AG04450 (cell line): Measurements from ENCODE around the gene TRIP12. TPM values are rescaled to one million over a fixed set of nuclear protein-coding genes. Genes with fewer than 3 reads are reported as not detected.
"Not testable (repeated sequence)": the region's sequence is repeated elsewhere in the genome, so short reads cannot be mapped to it uniquely, and the experiment has no call there.

Experiments
- CTCF ChIA-PET: fragments of 300-600, 350-600 bp; formaldehyde crosslinking; extraction: SDS; loops from one replicate; lab custom pipeline; 2022; ENCODE audit warnings: antibody characterized with exemption, inconsistent platforms; lab: Charles Lee
- POLR2A ChIA-PET: fragments of 350-600 bp; formaldehyde crosslinking; extraction: SDS; loops from one replicate; lab custom pipeline; 2021; ENCODE audit warnings: antibody characterized with exemption, inconsistent platforms; lab: Yijun Ruan, JAX
- DNase-seq: peaks from one replicate; pipeline ENCODE4 v3.0.0-alpha.2; 2011; ENCODE audit warnings: low read depth, low spot score
- H3K27ac ChIP-seq: one replicate; pipeline ENCODE4 v1.5.1; 2012; ENCODE audit warnings: low read depth, low read length, control low read depth
- H3K27me3 ChIP-seq: one replicate; pipeline ENCODE4 v1.6.0; 2012; ENCODE audit warnings: low read length; ENCODE audit not compliant: control insufficient read depth, insufficient read depth
- H3K4me3 ChIP-seq: 2 replicates; pipeline ENCODE4 v1.5.1; 2011; ENCODE audit warnings: mild to moderate bottlenecking, low read depth, low read length, control low read depth
- H3K9me3 ChIP-seq: 2 replicates; pipeline ENCODE4 v1.5.1; 2012; ENCODE audit warnings: low read length; ENCODE audit not compliant: control insufficient read depth, insufficient read depth
- polyA plus RNA-seq: library from polyadenylated mRNA; depleted of rRNA; stranded (reverse); fragments of >200 nt; gene quantifications from 2 replicates; pipeline ENCODE4 v1.2.3, GENCODE V29; 2011
- TF ChIP-seq, protein P1 (sequence below): IDR thresholded peaks from 2 replicates; pipeline ENCODE4 v1.5.1; 2011; ENCODE audit warnings: low read depth, low read length, control low read depth, inconsistent platforms

Gene TRIP12
- polyA plus RNA-seq, 1 experiment: 170 TPM

DNA sequence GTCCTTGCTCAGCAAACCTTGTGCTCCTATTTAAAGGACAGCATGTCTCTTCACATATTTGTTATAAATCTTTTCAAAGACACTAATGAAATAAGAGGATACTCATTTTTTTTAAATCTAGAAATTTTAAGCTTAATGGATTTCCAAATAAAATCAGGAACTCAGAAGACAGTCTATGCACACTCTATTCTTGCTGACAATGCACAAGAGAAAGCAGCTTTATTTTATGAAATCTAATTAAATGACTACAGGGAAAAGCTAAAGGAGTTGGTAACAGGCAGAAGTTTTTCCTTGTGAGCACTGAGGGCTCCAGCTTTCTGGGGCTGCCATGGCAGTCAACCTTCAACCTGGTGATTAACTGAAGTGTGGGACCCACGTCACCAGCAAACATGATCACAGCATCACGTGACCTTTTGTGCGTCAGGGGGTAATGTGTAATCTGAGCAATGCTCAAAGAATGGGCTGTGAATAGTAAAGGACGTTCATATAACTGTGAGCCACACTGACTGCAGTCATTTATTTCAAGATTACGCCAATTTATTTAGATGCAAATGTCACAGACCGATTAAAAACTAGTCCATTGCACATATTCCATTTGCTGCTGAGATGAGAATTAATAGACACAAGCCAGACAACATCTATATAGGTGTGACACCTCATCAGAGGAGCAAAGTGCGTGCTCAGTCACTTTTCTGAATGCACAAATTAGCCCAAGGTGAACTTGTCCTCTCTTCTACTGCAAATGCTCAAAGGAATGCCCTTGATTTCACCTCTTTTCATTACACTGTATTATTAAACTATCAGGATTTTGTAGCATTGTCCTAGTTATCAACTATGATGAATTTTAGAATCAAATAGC is 195.9 kb downstream of the TRIP12 start:
- Histone ChIP-seq H3K4me3 (no peak overlapping the region), H3K27ac (no peak overlapping the region), H3K9me3 (no peaks in the 10 kb centered on the region), H3K27me3 (no peaks in the 10 kb centered on the region)
- ChIA-PET CTCF (interaction anchor here (0.9 to 1.7 kb wide), 4 partner anchors 9 to 295 kb away, joined by 3 to 5 read pairs (median 5); no protein-coding TSS in a partner anchor), POLR2A (no interaction called here)
- DNase-seq: peak; percentile 76
- TF ChIP-seq, protein P1, sequence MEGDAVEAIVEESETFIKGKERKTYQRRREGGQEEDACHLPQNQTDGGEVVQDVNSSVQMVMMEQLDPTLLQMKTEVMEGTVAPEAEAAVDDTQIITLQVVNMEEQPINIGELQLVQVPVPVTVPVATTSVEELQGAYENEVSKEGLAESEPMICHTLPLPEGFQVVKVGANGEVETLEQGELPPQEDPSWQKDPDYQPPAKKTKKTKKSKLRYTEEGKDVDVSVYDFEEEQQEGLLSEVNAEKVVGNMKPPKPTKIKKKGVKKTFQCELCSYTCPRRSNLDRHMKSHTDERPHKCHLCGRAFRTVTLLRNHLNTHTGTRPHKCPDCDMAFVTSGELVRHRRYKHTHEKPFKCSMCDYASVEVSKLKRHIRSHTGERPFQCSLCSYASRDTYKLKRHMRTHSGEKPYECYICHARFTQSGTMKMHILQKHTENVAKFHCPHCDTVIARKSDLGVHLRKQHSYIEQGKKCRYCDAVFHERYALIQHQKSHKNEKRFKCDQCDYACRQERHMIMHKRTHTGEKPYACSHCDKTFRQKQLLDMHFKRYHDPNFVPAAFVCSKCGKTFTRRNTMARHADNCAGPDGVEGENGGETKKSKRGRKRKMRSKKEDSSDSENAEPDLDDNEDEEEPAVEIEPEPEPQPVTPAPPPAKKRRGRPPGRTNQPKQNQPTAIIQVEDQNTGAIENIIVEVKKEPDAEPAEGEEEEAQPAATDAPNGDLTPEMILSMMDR: no peak

- CTCF ChIA-PET, H3K4me3 ChIP-seq, POLR2A ChIA-PET: not testable (repeated sequence)
Measured at GRCh38 chr2:229723192-229723591, 198.6 kb downstream of the TRIP12 start.

GRCh38 chr2:229719926-229720647 is 201.7 kb downstream of the TRIP12 start:
- H3K27me3 ChIP-seq: peaks cover 9% of the 10 kb centered on the region
- TF ChIP-seq, protein P1: no peak
- H3K27ac ChIP-seq: no peak overlapping the region
- ChIA-PET CTCF (interaction anchor here (0.7 kb wide), 1 partner anchor 632 kb away, joined by 7 read pairs; no protein-coding TSS in a partner anchor), POLR2A (no interaction called here)
- DNase-seq: no peak
- H3K9me3 ChIP-seq: no peaks in the 10 kb centered on the region
- H3K4me3 ChIP-seq: no peak overlapping the region

More at GRCh38 chr2:229723192-229723591, 198.6 kb downstream of the TRIP12 start:
- not testable (repeated sequence) for H3K9me3 ChIP-seq, H3K27me3 ChIP-seq, H3K27ac ChIP-seq, DNase-seq

- DNase-seq: no peak
- Histone ChIP-seq H3K27me3 (peaks cover 19% of the 10 kb centered on the region), H3K9me3 (no peaks in the 10 kb centered on the region; the same call in 1 of the 2 replicates), H3K4me3 (no peak overlapping the region), H3K27ac (no peak overlapping the region)
- ChIA-PET CTCF (no interaction called here), POLR2A (no interaction called here)
- TF ChIP-seq, protein P1: no peak
Measured at GRCh38 chr2:229718057-229718456, 203.8 kb downstream of the TRIP12 start.

DNA sequence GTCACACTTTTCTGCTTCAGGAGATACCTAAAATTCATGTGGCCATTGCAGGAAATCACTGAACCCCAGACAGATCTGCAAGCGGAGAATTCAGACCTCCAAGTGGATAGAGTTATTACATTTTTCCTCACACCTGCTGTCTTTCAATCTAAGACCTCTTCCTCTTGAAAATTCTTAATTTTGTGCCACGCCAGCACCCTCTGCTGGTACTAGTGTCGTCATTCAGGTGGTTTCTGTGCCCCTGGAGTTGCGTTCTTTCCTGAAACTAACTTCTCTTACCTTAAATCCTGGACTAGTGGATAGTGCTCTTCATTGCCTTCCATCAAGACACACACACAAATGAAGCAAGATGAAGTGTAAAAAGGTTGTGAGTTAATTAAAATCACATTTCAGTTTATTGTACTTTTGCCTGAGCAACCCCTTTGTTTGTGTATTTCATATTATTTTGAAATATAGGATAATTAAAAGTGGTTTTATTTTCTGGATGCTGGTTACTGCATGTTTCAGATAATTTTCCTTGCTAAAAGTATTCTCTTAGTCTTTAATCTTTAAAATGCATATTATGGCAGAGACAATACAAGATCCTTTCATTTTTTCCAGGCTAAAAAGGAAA is 205.8 kb downstream of the TRIP12 start:
- Histone ChIP-seq H3K4me3 (no peak overlapping the region), H3K27me3 (peaks cover 36% of the 10 kb centered on the region), H3K9me3 (no peaks in the 10 kb centered on the region; the same call in 1 of the 2 replicates), H3K27ac (no peak overlapping the region)
- DNase-seq: no peak
- CTCF ChIA-PET: interaction anchor here (0.7 to 1.4 kb wide), 2 partner anchors 10 to 1337 kb away, joined by 3 to 5 read pairs; no protein-coding TSS in a partner anchor
- POLR2A ChIA-PET: no interaction called here
- TF ChIP-seq, protein P1: peak; percentile 38
